Activated naive CD8-positive, alpha-beta T cell treated with anti-CD3 and anti-CD28 coated beads, Interleukin-2, amount 50 U/mL, for 24 hours (primary cell): ENCODE data around the gene HSF5.

Experiments
- ATAC-seq: fragments of 150-1000 bp; cut with Tn5 transposase; one replicate; pipeline ENCODE4 v1.10.0; 2021
- DNase-seq: peaks from one replicate; pipeline ENCODE4 v3.0.0; 2021
- H3K27ac Mint-ChIP-seq: one replicate; pipeline ENCODE4 v1.8.0; 2021; ENCODE audit warnings: mild to moderate bottlenecking, mixed read lengths
- H3K27me3 Mint-ChIP-seq: one replicate; pipeline ENCODE4 v1.8.0; 2021; ENCODE audit warnings: mixed read lengths
- H3K36me3 Mint-ChIP-seq: one replicate; pipeline ENCODE4 v1.8.0; 2021; ENCODE audit warnings: low read depth, mixed read lengths
- H3K4me1 Mint-ChIP-seq: one replicate; pipeline ENCODE4 v1.8.0; 2021; ENCODE audit warnings: mixed read lengths
- H3K4me3 Mint-ChIP-seq: one replicate; pipeline ENCODE4 v1.8.0; 2021; ENCODE audit warnings: mild to moderate bottlenecking, moderate library complexity, mixed read lengths
- H3K9me3 Mint-ChIP-seq: one replicate; pipeline ENCODE4 v1.8.0; 2021; ENCODE audit warnings: mixed read lengths

HSF5 gene

DNA sequence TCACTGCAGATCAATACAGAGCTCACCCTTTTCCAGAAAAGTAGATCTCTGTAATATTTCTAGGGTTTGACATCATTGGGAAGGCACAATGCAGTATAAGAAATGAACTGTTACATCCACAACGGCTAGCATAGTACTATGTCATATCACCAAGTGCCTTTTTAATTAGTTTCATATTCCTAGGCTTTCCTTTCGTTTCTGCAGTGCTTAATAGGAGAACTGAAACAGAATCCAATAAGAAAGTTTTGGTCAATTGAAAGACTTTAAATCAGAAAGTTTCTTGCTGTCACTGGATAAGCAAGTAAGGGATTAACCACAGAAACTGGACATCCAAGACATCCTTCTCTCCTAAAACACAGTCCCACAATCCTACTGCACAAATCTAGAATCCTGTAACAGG, 67.4 kb downstream of the HSF5 start:
- Mint-ChIP-seq H3K36me3 (peaks cover 3% of the 10 kb centered on the region), H3K27ac (no peak overlapping the region), H3K9me3 (no peaks in the 10 kb centered on the region), H3K4me1 (peaks cover 16% of the 10 kb centered on the region), H3K27me3 (no peaks in the 10 kb centered on the region), H3K4me3 (no peak overlapping the region)
- no peak for ATAC-seq
- no peak for DNase-seq

DNA sequence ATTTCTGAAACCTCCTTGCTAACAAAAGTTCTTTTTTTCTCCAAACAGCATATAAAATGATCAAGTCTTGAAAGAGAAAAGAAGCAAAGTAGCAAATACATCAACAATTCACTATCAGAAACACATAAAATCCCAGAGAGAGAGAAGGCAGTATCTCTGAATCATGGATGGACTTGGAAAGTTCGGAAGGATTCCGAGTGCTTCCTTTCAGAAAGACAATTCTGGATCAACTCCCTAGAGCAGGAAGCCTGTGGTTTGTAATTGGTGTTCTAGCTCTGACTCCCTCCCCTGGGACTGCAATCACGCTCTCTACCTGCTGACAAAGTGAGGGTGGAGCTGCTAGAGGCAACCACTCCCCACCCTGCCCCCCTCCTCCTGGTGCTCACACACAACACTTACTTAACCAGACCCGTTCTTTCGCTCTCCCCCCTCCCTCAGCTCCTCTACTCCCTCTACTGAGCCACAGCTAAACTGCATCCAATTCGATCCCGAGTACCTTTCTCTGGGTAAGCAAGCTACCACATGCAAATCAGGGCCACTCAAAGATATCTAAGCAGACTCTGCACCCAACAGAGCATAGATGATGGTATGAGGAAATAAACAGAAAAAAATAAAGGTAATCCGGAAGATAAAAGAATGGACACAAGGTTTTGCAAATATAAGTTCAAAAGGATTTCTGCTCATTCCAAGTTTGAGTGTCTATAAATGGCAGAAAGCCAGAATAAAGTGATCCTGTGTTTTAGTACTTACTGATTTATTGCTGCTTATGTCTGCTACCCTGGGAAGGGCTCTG, 70.7 kb downstream of the HSF5 start, which contains the start of gene RNF43:
RNF43 (minus strand) TSS at position 235 of the 793 bp plus-strand sequence. CDS start 1,957 bp downstream, outside the sequence.
- ATAC-seq = peak; percentile 98
- Mint-ChIP-seq H3K4me3 (peak within 1 kb of the TSS; percentile 12), H3K9me3 (no peaks in the 10 kb centered on the region), H3K27me3 (no peaks in the 10 kb centered on the region), H3K27ac (no peak within 1 kb of the TSS), H3K36me3 (no peaks in the 10 kb centered on the region), H3K4me1 (peaks cover 35% of the 10 kb centered on the region)
- DNase-seq = peak; percentile 82

DNA sequence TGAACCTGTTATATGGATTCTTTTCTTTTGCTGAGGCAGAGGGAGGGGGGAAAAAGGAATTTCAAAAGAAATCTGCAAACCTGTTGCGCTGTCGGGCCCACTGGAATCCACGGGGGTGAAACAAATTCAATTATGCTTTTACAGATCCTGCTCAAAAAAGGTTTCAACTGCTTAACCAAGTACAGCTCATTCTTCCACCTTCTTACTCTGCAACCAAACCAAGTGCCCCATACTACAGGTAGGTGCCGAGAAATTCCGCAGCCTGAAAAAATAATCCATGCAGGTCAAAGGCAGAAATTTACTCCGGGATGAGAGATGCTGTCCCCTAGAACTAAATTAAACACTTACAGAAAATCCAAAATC, 71.3 kb downstream of the HSF5 start:
- no peak overlapping the region for H3K27ac Mint-ChIP-seq
- H3K4me3 Mint-ChIP-seq = peak overlapping the region; percentile 12
- ATAC-seq = no peak
- no peak for DNase-seq
- H3K4me1 Mint-ChIP-seq = peaks cover 41% of the 10 kb centered on the region
- no peaks in the 10 kb centered on the region for H3K9me3 Mint-ChIP-seq
- no peaks in the 10 kb centered on the region for H3K27me3 Mint-ChIP-seq
- H3K36me3 Mint-ChIP-seq = no peaks in the 10 kb centered on the region

DNA sequence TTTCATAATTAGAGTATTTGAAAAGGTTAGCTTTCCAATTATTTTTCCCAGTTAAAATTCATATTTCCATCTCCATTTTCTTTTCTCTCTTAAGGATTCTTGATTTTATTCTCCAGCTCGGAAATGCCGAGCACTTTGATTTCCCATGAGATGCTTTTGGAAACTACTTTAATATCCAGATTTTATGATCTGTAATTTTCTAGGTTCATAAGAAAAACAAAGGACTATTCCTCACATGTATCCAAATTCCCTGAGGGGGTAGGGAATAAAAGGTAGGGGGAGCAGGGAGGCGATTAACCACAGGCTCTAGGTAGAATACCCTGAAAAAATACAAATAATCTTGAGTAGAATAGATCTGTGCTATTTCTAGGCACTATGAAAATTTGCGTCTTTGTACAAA, 71.8 kb downstream of the HSF5 start:
- Mint-ChIP-seq H3K36me3 (no peaks in the 10 kb centered on the region), H3K4me3 (no peak overlapping the region), H3K4me1 (peaks cover 43% of the 10 kb centered on the region), H3K9me3 (no peaks in the 10 kb centered on the region), H3K27ac (no peak overlapping the region), H3K27me3 (no peaks in the 10 kb centered on the region)
- ATAC-seq (no peak), DNase-seq (no peak)

DNA sequence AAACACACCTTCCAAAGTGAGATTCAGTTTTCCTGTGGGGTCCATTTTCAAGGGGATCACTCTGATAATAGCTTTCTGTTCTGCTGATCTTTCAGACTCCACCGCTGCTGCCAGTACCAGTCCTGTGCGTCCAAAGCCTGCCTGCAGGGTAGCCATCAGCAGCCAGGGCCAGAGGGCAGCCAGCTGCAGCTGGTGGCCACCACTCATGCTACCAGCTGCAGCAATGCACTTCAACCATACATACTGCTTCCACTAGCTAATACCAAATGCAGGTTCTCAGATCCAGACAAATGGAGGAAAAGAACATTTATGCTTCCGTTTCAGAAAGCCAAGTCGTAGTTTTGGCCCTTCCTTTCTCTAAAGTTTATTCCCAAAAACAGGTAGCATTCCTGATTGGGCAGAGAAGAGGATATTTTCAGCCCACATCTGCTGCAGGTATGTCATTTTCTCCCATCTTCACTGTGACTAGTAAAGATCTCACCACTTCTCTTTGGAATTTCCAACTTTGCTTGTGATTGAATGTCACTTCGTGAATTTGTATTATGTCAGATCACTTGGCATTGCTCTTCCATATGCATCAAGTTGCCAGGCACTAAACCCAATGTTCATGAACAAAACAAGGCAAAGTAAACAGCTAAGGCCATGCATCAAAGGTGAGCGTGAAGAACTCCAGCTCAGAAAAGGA, 72.7 kb downstream of the HSF5 start:
- no peaks in the 10 kb centered on the region for H3K27me3 Mint-ChIP-seq
- DNase-seq (no peak), ATAC-seq (no peak)
- H3K4me1 Mint-ChIP-seq = peaks cover 46% of the 10 kb centered on the region
- no peaks in the 10 kb centered on the region for H3K9me3 Mint-ChIP-seq
- no peaks in the 10 kb centered on the region for H3K36me3 Mint-ChIP-seq
- H3K4me3 Mint-ChIP-seq = peak overlapping the region; percentile 18
- H3K27ac Mint-ChIP-seq = no peak overlapping the region

DNA sequence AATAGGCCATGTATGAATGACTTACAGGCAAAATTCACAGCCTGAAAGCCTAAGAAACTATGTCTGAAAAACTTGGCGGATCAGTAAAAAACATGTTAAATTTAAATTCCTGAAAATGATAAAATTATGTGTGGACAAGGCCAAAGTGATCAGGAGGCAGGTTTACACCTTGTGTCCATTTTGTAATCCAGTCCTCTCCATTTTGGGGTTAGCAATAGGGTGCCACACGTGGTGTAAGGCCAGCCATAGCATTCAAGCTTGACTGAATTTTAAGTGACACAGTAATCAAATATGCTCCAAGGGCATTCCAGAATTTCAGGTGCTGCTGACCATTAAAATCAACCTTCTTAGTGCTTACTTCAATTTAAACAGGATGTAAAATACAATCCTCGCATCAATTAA, 73.6 kb downstream of the HSF5 start:
- DNase-seq = no peak
- no peak for ATAC-seq
- H3K36me3 Mint-ChIP-seq = no peaks in the 10 kb centered on the region

DNA sequence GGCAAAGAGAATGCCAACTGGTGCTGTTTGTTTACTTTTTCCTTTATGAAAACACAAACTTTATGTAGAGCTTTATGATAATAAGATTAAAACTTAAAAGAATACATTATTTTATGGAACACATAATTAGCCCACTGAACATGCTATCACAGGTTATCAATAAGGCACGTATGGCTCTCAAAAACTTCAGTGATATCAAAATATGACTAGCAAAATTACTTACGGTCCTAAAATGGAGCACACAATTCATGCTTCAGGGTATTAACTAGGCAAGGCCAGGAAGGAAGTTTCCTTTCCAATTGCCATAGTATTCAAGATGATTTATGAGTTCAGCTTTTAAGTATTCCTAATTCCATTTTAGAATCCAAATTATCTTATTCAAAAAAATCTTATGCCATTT, 74.5 kb downstream of the HSF5 start:
- peaks cover 48% of the 10 kb centered on the region for H3K4me1 Mint-ChIP-seq
- H3K4me3 Mint-ChIP-seq = peak overlapping the region; percentile 41
- H3K9me3 Mint-ChIP-seq = no peaks in the 10 kb centered on the region
- H3K36me3 Mint-ChIP-seq = no peaks in the 10 kb centered on the region
- H3K27me3 Mint-ChIP-seq = no peaks in the 10 kb centered on the region
- ATAC-seq (no peak), DNase-seq (no peak)
- H3K27ac Mint-ChIP-seq = peak overlapping the region; percentile 86

More for the DNA sequence above, 73.6 kb downstream of the HSF5 start:
- Mint-ChIP-seq H3K27ac (no peak overlapping the region), H3K4me3 (no peak overlapping the region), H3K4me1 (peaks cover 46% of the 10 kb centered on the region), H3K9me3 (no peaks in the 10 kb centered on the region), H3K27me3 (no peaks in the 10 kb centered on the region)

DNA sequence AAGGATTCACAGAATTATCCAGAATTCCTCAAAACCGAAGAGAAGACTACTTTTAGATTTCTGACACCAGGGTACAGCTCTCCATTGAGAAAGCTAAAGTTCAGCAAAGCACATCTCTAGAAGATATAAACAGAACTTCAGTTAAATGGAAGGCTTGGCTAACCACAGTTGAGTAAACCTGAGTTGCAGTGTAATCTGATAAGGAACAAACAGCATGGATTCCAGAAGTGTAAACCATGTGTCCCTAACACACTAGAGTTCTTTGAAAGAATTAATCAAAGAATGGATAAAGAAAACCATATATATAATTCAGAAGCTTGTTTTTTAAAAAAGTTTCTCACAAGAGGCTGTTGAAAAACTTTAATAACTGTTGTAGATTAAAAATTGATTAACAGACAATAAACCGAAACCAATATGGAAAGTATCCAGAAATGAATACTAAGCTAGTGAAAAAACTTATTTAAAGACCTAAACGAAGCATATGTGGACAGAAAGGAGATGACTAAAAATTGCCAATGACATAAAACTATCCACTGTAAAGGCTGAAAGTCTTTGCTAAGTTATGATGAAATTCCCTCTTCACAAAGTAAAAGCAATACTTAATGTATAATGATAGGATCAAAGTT, 75.1 kb downstream of the HSF5 start:
- Mint-ChIP-seq H3K27ac (peak overlapping the region; percentile 86), H3K4me1 (peaks cover 43% of the 10 kb centered on the region), H3K27me3 (no peaks in the 10 kb centered on the region), H3K9me3 (no peaks in the 10 kb centered on the region), H3K4me3 (peak overlapping the region; percentile 41), H3K36me3 (no peaks in the 10 kb centered on the region)
- ATAC-seq (peak; percentile 55), DNase-seq (no peak)

DNA sequence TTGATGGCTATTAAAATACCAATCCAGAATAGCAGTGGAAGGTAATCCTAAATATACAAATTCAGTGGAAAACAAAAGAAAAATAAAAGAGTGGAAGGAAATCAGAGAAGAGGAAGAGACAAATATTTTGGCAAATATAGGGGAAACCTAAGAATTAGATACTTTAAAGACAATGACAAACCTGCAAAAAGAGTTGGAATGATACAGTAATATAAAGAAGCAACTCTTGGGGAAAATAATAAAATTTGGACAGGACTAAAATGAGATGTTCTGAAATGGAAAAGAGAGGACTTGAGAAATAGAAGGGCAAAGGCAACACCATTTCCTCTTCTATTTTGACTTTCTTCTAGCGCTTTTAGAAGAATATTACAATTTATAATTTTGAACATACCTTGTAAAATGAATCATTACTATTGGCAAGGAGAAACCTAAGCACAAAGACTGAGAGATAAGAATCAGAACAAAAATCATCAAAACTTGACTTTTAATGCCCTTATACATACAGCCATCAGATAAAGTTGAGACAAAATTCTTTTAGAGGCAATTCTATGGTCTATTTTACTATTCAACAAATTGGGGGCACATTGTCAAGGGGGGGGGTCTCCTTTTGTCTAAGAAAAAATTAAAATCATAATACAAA, 76.0 kb downstream of the HSF5 start:
- Mint-ChIP-seq H3K36me3 (no peaks in the 10 kb centered on the region), H3K9me3 (no peaks in the 10 kb centered on the region), H3K4me1 (peaks cover 35% of the 10 kb centered on the region), H3K4me3 (peak overlapping the region; percentile 35), H3K27me3 (no peaks in the 10 kb centered on the region), H3K27ac (peak overlapping the region; percentile 86)
- DNase-seq (no peak), ATAC-seq (no peak)

DNA sequence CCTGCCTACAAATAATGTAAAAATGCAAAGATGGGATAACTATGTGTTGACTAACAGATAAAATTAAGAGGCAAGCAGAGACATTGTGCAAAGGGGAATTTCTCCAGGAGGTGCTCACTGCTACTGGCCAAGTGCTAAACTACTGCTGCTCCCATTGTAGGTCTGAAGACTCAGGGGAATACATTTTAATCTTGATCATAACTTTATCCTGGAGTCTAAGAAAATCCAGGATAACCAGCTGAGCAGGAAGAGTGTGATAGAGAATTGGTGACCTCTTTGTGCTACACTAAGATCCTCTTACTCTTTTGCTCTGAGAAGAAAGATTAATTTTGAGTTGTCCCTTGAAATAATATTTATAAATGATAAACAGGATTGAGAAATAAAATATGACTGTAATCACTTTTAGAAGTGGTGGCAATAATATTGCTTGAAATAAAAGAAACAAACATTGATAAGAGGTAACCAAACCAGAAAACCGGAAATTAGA, 76.8 kb downstream of the HSF5 start:
- Mint-ChIP-seq H3K4me1 (peaks cover 32% of the 10 kb centered on the region), H3K27ac (no peak overlapping the region), H3K9me3 (no peaks in the 10 kb centered on the region), H3K36me3 (no peaks in the 10 kb centered on the region), H3K27me3 (no peaks in the 10 kb centered on the region), H3K4me3 (no peak overlapping the region)
- ATAC-seq (no peak), DNase-seq (no peak)

DNA sequence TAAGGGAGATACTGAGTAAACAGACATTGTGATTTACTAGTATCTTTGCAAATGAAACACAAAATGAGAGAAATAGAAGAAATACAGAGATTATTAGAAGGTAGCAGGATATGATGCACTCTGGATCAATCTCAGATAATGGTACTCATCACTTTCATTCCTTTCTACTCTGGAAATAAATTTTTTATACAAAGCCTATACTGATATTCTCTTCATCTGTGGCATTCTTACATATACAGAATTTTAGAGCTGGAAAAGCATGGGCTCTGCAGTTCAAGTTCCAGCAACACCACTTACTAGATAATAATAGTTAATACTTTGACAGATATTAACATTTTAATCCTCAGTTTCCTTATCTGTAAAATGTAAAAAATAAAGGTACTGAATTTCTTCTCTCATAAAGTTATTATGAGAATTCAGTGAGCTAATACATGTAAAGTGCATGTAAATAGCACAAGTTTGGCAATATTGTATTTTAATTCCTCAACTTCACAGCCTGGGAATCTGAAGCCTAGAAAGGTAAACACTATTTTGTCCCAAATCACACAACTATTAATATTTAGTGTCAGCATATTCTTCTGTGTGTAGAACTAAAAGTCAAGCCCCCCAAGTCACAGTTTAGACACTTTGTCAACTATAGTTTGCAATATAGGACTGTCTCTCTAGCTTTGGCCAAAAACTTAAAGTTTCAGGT, 77.3 kb downstream of the HSF5 start:
- H3K36me3 Mint-ChIP-seq = no peaks in the 10 kb centered on the region
- H3K4me1 Mint-ChIP-seq = peaks cover 32% of the 10 kb centered on the region
- ATAC-seq (no peak), DNase-seq (no peak)
- H3K9me3 Mint-ChIP-seq = no peaks in the 10 kb centered on the region
- H3K27ac Mint-ChIP-seq = no peak overlapping the region
- H3K4me3 Mint-ChIP-seq = no peak overlapping the region
- no peaks in the 10 kb centered on the region for H3K27me3 Mint-ChIP-seq

DNA sequence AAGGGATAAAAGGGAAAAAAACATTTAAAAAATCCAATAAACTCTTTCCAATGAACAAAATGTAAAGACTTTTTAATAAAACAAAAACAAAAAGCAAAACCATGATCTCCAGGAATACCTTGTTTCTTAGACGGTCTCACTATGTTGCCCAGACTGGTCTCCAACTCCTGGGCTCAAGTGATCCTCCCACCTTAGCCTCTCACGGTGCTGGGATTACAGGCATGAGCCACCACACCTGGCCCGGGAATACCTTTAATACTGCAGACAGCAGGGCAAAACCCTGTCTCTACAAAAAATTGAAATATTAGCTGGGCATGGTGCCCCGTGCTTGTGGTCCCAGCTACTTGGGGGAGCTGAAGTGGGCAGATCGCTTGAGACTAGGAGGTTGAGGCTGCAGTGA, 78.8 kb downstream of the HSF5 start:
- H3K27ac Mint-ChIP-seq = no peak overlapping the region
- no peak overlapping the region for H3K4me3 Mint-ChIP-seq
- DNase-seq = no peak
- no peaks in the 10 kb centered on the region for H3K9me3 Mint-ChIP-seq
- H3K36me3 Mint-ChIP-seq = no peaks in the 10 kb centered on the region
- no peaks in the 10 kb centered on the region for H3K27me3 Mint-ChIP-seq
- ATAC-seq = no peak
- H3K4me1 Mint-ChIP-seq = peaks cover 32% of the 10 kb centered on the region

DNA sequence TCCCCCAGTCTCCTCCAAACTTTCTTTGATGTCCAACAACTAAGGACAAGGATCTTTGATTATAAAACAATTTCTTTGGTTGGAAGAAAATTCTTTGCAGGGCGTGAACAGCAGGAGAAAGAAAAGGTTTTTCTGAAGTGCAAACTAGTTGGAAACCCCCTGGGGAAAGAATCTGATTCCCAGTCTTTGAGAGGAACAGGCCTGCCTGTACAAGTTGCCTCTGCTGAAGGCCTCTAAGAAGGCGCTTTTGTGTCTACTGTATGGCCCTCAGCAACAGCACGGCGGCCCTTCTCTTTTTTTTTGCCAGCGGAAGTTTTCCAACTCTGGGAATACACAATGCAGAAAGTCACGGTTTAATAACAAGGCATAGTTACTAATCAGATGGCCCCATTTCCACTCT, 84.9 kb downstream of the HSF5 start:
- H3K27ac Mint-ChIP-seq = no peak overlapping the region
- no peaks in the 10 kb centered on the region for H3K9me3 Mint-ChIP-seq
- H3K4me1 Mint-ChIP-seq = peaks cover 39% of the 10 kb centered on the region
- no peaks in the 10 kb centered on the region for H3K36me3 Mint-ChIP-seq
- H3K4me3 Mint-ChIP-seq = no peak overlapping the region
- no peaks in the 10 kb centered on the region for H3K27me3 Mint-ChIP-seq
- ATAC-seq (no peak), DNase-seq (no peak)

DNA sequence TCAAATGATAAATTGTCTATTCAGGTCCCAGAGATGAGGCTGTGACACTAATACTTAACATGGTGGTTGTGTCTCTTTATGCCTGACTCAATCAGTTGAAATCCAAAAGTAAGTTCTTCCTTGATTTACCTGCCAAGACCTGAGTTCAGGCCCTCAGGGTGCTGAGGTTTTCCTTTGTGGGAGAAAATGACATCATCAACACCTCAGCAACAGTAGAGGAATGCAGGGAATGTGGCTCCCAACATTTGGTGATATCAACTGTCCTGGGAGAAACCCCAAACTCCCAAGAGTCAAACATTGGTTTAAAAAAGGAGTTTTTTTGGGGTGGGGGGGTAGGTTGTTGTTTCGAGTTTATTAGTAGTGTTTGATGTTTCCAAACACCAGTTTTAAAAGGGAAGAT, 85.5 kb downstream of the HSF5 start:
- H3K4me3 Mint-ChIP-seq = no peak overlapping the region
- H3K36me3 Mint-ChIP-seq = no peaks in the 10 kb centered on the region
- H3K9me3 Mint-ChIP-seq = no peaks in the 10 kb centered on the region
- ATAC-seq = no peak
- H3K27ac Mint-ChIP-seq = no peak overlapping the region
- H3K27me3 Mint-ChIP-seq = no peaks in the 10 kb centered on the region
- H3K4me1 Mint-ChIP-seq = peaks cover 39% of the 10 kb centered on the region
- no peak for DNase-seq
